ENCODE data around the gene IRX4. TPM values are rescaled to one million over a fixed set of nuclear protein-coding genes. Genes with fewer than 3 reads are reported as not detected.

The IRX4 gene
- polyA plus RNA-seq, 1 of the 3 experiments (the other 2 are of a cell fraction): not detected

- no peak for TF ChIP-seq RAD21 (IDR thresholded peaks at IDR 0.05; ENCODE audit: low read length)
- TF ChIP-seq SMC3 (IDR thresholded peaks at IDR 0.05; ENCODE audit: low read depth, low read length): no peak
These were observed 17.8 kb downstream of the IRX4 start (continued) for GRCh38 chr5:1864896-1865440.

GRCh38 chr5:1860949-1861348 lies 21.8 kb downstream of the IRX4 start:
- no peak overlapping the region for H3K27ac ChIP-seq (ENCODE audit: low read depth in 2 of 2, low read length in 1 of 2)
- no peaks in the 10 kb centered on the region for H3K79me2 ChIP-seq (ENCODE audit: insufficient read depth)
- no peaks in the 10 kb centered on the region for H3K36me3 ChIP-seq (replicated peaks in 1 of 2; ENCODE audit: control insufficient read depth in 1 of 2, insufficient read depth in 2 of 2, low read length in 1 of 2)
- H3K4me2 ChIP-seq: no peak overlapping the region
- CTCF ChIA-PET: interaction anchor here (1.0 kb wide), 1 partner anchor 13 kb away, joined by 3 read pairs; no protein-coding TSS in a partner anchor
- WGBS (ENCODE audit: low lambda C conversion rate): 10% methylated on average over 5 of the region's 7 CpGs
- DNase-seq: no peak
- no peak overlapping the region for H2AFZ ChIP-seq (ENCODE audit: low read depth)
- no peaks in the 10 kb centered on the region for H3K9me2 ChIP-seq
- no peak overlapping the region for H3K9ac ChIP-seq
- no peaks in the 10 kb centered on the region for H3K9me3 ChIP-seq
- no peak overlapping the region for H3K4me3 ChIP-seq (ENCODE audit: low read depth in 2 of 2, low read length in 1 of 2)
- H3F3A ChIP-seq (replicated peaks; ENCODE audit: insufficient read depth): no peaks in the 10 kb centered on the region
- no peaks in the 10 kb centered on the region for H3K4me1 ChIP-seq (ENCODE audit: control insufficient read depth in 1 of 2, insufficient read depth in 2 of 2, low read depth in 1 of 2, low read length in 1 of 2)
- H4K20me1 ChIP-seq (ENCODE audit: insufficient read depth): no peaks in the 10 kb centered on the region
- peaks cover 89% of the 10 kb centered on the region for H3K27me3 ChIP-seq (ENCODE audit: insufficient read depth)
- POLR2A ChIA-PET: no interaction called here
- TF ChIP-seq RAD21 (IDR thresholded peaks at IDR 0.05; ENCODE audit: low read length): no peak
- no peak for TF ChIP-seq FOXJ3 (CRISPR knock-in tag; IDR thresholded peaks at IDR 0.05)
- TF ChIP-seq SMC3 (IDR thresholded peaks at IDR 0.05; ENCODE audit: low read depth, low read length): no peak
- TF ChIP-seq JUND (IDR thresholded peaks at IDR 0.05): no peak
- TF ChIP-seq CTCF (IDR thresholded peaks at IDR 0.05): no peak

- Histone ChIP-seq H3K27ac (ENCODE audit: low read depth in 2 of 2, low read length in 1 of 2) (no peak overlapping the region), H3F3A (replicated peaks; ENCODE audit: insufficient read depth) (no peaks in the 10 kb centered on the region), H3K27me3 (ENCODE audit: insufficient read depth) (peaks cover 86% of the 10 kb centered on the region), H3K79me2 (ENCODE audit: insufficient read depth) (no peaks in the 10 kb centered on the region), H4K20me1 (ENCODE audit: insufficient read depth) (no peaks in the 10 kb centered on the region), H2AFZ (ENCODE audit: low read depth) (no peak overlapping the region), H3K4me3 (ENCODE audit: low read depth in 2 of 2, low read length in 1 of 2) (no peak overlapping the region), H3K9me2 (no peaks in the 10 kb centered on the region), H3K9ac (no peak overlapping the region), H3K4me2 (no peak overlapping the region), H3K4me1 (ENCODE audit: control insufficient read depth in 1 of 2, insufficient read depth in 2 of 2, low read depth in 1 of 2, low read length in 1 of 2) (no peaks in the 10 kb centered on the region), H3K36me3 (replicated peaks in 1 of 2; ENCODE audit: control insufficient read depth in 1 of 2, insufficient read depth in 2 of 2, low read length in 1 of 2) (no peaks in the 10 kb centered on the region), H3K9me3 (no peaks in the 10 kb centered on the region)
- 15% methylated on average over 10 of the region's 22 CpGs for WGBS (ENCODE audit: low lambda C conversion rate)
- ChIA-PET CTCF (no interaction called here), POLR2A (no interaction called here)
- no peak for DNase-seq
- TF ChIP-seq NFIC (IDR thresholded peaks at IDR 0.05; ENCODE audit: borderline replicate concordance) (no peak), SIN3A (IDR thresholded peaks at IDR 0.05; ENCODE audit: borderline replicate concordance, low read depth, low read length) (no peak), TCF12 (IDR thresholded peaks at IDR 0.05) (no peak), ELF1 (IDR thresholded peaks at IDR 0.05) (no peak), FOXM1 (IDR thresholded peaks at IDR 0.05; ENCODE audit: low read depth) (no peak), CTCF (IDR thresholded peaks at IDR 0.05) (no peak), POLR2AphosphoS5 (IDR thresholded peaks at IDR 0.05; ENCODE audit: low read depth, low read length) (no peak), RXRA (IDR thresholded peaks at IDR 0.05; ENCODE audit: borderline replicate concordance, low read depth) (no peak), FOSL2 (IDR thresholded peaks at IDR 0.05; ENCODE audit: borderline replicate concordance, low read depth) (no peak), RFX5 (IDR thresholded peaks at IDR 0.05; ENCODE audit: low read length) (no peak), YY1 (IDR thresholded peaks at IDR 0.05; ENCODE audit: low read depth) (no peak), REST (IDR thresholded peaks at IDR 0.05; ENCODE audit: low read depth, low read length) (no peak), CHD2 (IDR thresholded peaks at IDR 0.05; ENCODE audit: low read length, partially characterized antibody) (no peak), EP300 (IDR thresholded peaks at IDR 0.05; ENCODE audit: borderline replicate concordance in 1 of 2, low read depth in 1 of 2, low read length in 1 of 2) (no peak), GATA2 (CRISPR knock-in tag; IDR thresholded peaks at IDR 0.05) (no peak)
These were observed 22.6 kb downstream of the IRX4 start for GRCh38 chr5:1860021-1860610.

All from SK-N-SH (cell line).